Measurements from ENCODE around the gene GRIK4. TPM values are rescaled to one million over a fixed set of nuclear protein-coding genes. Genes with fewer than 3 reads are reported as not detected.

The GRIK4 gene
- total and polyA plus RNA-seq, 8 donors: 0.06 to 0.31 TPM; not detected in 6

DNA sequence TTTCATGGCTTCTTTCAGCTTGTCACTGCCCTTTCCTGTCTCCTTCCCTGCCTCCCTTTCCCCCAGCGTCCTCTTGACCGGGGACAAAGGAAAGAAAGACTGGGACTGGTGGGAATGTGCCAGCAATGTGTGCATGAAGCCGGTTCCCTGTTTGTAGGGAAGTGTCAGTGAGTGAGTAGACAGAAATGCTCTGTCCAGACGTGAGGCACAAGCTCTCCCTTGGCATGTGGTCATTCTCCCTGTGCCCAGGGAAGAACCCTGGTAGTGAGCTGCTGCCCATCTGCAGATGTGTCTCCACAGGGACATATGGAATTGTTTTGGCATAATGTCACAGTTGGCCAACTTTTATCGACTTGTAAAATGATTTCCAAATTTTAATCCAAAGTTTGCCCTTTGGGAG, 426.0 kb downstream of the GRIK4 start:
- H3K4me3 ChIP-seq: no peak overlapping the region
- H3K27me3 ChIP-seq: peaks cover 0 to 62% (median 0%) of the 10 kb centered on the region in 3 donors
- no peak overlapping the region for H3K27ac ChIP-seq
- H3K9me3 ChIP-seq: no peaks in the 10 kb centered on the region
- H3K4me1 ChIP-seq: no peaks in the 10 kb centered on the region
- intact Hi-C loops (cut with DNase I; ENCODE audit: low total_unique reads): loop anchor here (10.0 kb wide), 1 partner anchor 177 kb away; no protein-coding TSS in a partner anchor
- WGBS, 5 donors: 36 to 48% (median 41%) methylated on average over 5 of the region's 5 CpGs
- TF ChIP-seq EP300 (IDR thresholded peaks at IDR 0.05): no peak
- TF ChIP-seq POLR2A (IDR thresholded peaks at IDR 0.05): no peak
- no peak for TF ChIP-seq POLR2AphosphoS5 (IDR thresholded peaks at IDR 0.05)
- TF ChIP-seq, protein P1, sequence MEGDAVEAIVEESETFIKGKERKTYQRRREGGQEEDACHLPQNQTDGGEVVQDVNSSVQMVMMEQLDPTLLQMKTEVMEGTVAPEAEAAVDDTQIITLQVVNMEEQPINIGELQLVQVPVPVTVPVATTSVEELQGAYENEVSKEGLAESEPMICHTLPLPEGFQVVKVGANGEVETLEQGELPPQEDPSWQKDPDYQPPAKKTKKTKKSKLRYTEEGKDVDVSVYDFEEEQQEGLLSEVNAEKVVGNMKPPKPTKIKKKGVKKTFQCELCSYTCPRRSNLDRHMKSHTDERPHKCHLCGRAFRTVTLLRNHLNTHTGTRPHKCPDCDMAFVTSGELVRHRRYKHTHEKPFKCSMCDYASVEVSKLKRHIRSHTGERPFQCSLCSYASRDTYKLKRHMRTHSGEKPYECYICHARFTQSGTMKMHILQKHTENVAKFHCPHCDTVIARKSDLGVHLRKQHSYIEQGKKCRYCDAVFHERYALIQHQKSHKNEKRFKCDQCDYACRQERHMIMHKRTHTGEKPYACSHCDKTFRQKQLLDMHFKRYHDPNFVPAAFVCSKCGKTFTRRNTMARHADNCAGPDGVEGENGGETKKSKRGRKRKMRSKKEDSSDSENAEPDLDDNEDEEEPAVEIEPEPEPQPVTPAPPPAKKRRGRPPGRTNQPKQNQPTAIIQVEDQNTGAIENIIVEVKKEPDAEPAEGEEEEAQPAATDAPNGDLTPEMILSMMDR (IDR thresholded peaks at IDR 0.05): no peak
- DNase-seq: no peak
- no peaks in the 10 kb centered on the region for H3K36me3 ChIP-seq

DNA sequence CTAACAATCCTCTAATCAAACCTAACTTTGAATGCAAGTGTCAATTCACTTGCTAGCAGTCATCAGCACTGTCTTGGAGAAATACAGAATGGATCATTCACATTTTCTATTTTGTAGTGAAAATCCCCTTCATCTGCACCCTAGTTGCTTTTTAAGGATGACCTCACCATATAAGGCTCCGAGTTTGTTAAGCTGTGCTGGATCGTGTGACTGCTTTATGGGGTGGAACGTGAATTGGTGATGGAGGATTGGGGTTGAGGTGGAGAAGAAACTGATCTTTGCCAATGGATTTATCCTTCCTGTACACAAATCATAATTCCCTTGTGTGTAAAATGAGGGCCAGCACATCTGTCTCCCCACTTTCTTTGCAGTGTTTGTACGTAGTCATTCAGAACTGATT, 426.7 kb downstream of the GRIK4 start:
- intact Hi-C loops (cut with DNase I; ENCODE audit: low total_unique reads): loop anchor here (10.0 kb wide), 1 partner anchor 177 kb away; no protein-coding TSS in a partner anchor
- WGBS, 5 donors: 48 to 64% (median 51%) methylated on average over 4 of the region's 4 CpGs
- H3K36me3 ChIP-seq: no peaks in the 10 kb centered on the region
- no peak overlapping the region for H3K4me3 ChIP-seq
- TF ChIP-seq EP300 (IDR thresholded peaks at IDR 0.05) (no peak), POLR2AphosphoS5 (IDR thresholded peaks at IDR 0.05) (no peak), POLR2A (IDR thresholded peaks at IDR 0.05) (no peak)
- TF ChIP-seq, protein P1 (IDR thresholded peaks at IDR 0.05): no peak
- H3K27me3 ChIP-seq: peaks cover 0 to 62% (median 0%) of the 10 kb centered on the region in 3 donors
- H3K9me3 ChIP-seq: no peaks in the 10 kb centered on the region
- no peaks in the 10 kb centered on the region for H3K4me1 ChIP-seq
- DNase-seq: no peak
- H3K27ac ChIP-seq: no peak overlapping the region

DNA sequence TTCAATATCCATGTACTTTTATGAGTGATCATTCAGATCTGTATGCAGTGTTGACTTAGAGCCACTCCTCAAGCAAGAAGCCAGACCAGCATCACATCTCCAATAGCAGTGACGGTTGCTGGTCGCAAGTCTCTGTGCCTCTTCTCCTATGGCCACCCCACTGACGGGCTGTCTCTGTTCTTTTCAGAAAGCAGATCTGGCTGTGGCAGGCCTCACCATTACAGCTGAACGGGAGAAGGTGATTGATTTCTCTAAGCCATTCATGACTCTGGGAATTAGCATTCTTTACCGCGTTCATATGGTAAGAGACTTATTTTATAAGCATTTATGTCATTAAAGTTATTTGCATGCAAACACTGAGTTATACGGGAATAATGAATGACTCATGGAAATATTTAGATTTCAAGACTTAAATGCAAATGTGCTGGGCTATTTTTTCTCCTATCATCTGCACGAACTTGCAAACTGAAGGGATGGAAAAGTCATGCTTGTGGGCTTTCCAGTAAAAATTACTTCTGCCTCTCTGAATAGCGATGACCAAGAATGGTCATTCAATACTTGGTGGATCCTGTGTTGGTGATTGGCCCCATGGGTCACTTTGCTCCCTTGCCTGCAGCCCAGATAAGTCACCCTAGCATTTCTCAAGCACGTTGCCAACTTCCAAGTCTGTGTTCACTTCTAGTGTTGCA, 428.8 kb downstream of the GRIK4 start:
- Histone ChIP-seq H3K27me3 (peaks cover 0 to 42% (median 0%) of the 10 kb centered on the region in 3 donors), H3K36me3 (no peaks in the 10 kb centered on the region), H3K4me1 (no peaks in the 10 kb centered on the region), H3K4me3 (no peak overlapping the region), H3K9me3 (peaks cover 0 to 14% (median 12%) of the 10 kb centered on the region in 4 donors), H3K27ac (no peak overlapping the region)
- no peak for DNase-seq
- WGBS, 5 donors: 74 to 84% (median 81%) methylated on average over 10 of the region's 10 CpGs
- TF ChIP-seq, protein P1 (IDR thresholded peaks at IDR 0.05): no peak
- TF ChIP-seq EP300 (IDR thresholded peaks at IDR 0.05) (no peak), POLR2A (IDR thresholded peaks at IDR 0.05) (no peak), POLR2AphosphoS5 (IDR thresholded peaks at IDR 0.05) (no peak)
- intact Hi-C loops (cut with DNase I; ENCODE audit: low total_unique reads): no loop called here

DNA sequence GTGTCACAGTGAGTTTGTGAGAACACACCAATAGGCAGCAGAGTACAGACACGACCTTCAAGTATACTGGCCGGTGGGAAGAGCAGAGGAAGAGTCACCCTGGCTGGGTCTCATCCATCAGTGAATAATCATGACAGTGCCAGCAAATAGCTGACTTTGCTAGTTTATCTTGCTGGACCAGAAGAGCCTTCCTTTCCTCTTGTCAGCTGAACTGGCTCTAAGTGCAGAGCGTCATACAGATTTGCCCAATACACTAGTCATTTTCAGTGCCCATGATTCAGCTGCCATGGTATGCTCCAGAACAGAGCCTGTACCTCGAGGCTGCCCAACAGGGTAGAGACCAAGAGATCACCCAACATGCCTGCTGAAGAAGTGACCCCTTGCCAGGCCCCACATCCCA, 429.5 kb downstream of the GRIK4 start:
- H3K36me3 ChIP-seq: no peaks in the 10 kb centered on the region
- peaks cover 0 to 19% (median 15%) of the 10 kb centered on the region in 4 donors for H3K9me3 ChIP-seq
- H3K27me3 ChIP-seq: peaks cover 0 to 36% (median 0%) of the 10 kb centered on the region in 3 donors
- DNase-seq: no peak
- intact Hi-C loops (cut with DNase I; ENCODE audit: low total_unique reads): no loop called here
- TF ChIP-seq POLR2AphosphoS5 (IDR thresholded peaks at IDR 0.05) (no peak), EP300 (IDR thresholded peaks at IDR 0.05) (no peak), POLR2A (IDR thresholded peaks at IDR 0.05) (no peak)
- TF ChIP-seq, protein P1 (IDR thresholded peaks at IDR 0.05): no peak
- H3K4me3 ChIP-seq: no peak overlapping the region
- 59 to 78% (median 70%) methylated on average over 4 of the region's 4 CpGs for WGBS, 5 donors
- no peaks in the 10 kb centered on the region for H3K4me1 ChIP-seq
- no peak overlapping the region for H3K27ac ChIP-seq
